ENCODE measurements around the gene VPS11.

Gene VPS11

DNA sequence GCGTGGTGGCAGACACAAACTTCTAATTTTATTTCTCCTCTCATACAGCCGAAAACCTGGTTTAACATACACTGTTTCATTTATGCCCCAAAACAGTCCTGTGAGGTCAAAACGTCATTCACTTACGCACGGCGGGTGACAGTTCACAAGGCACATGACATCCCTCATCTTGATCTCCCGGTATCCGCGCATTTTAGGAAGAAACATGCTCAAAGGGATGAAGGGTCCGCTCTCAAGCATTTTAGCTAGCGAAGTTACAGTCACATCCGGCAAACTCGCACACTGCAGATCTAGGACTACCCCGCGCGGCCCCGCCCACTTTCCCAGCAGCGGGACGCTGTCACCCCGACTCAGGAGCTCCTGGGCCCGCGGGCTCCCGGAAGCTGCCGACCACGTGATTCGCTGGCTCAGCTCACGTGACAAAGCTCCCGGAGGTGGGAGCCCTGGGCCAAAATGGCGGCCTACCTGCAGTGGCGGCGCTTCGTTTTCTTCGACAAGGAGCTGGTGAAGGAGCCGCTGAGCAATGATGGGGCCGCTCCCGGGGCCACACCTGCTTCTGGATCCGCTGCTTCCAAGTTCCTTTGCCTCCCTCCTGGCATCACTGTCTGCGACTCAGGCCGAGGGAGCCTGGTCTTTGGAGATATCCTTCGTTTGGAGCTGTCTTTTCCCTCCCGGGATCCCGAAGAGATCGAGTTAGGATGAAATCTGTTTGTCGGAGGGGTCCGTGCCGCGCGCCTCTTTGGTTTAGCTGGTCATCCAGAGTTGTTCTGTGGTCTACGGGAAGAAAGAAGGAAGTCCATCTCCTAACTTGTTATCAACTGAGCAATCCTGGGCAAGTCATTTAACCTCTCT, at the start of gene VPS11:
VPS11 (plus strand) TSS at position 448 of the 852 bp plus-strand sequence; CDS start at position 454, 6 bp downstream.
- Histone ChIP-seq H3K4me2 (ENCODE audit: low read depth, low read length) (peak within 1 kb of the TSS; percentile 82), H3K9me3 (replicated peaks; ENCODE audit: insufficient read depth, low read length) (no peaks in the 10 kb centered on the region), H3K9ac (ENCODE audit: low read length) (peak within 1 kb of the TSS; percentile 80), H3K4me3 (ENCODE audit: low read length) (peak within 1 kb of the TSS; percentile 95), H4K20me1 (ENCODE audit: insufficient read depth, low read length) (no peaks in the 10 kb centered on the region), H3K79me2 (ENCODE audit: low read length) (peaks cover 52% of the 10 kb centered on the region), H3K27ac (ENCODE audit: low read length) (peak within 1 kb of the TSS; percentile 78), H3K36me3 (replicated peaks; ENCODE audit: insufficient read depth, low read length) (no peaks in the 10 kb centered on the region), H3K4me1 (ENCODE audit: low read length) (peaks cover 13% of the 10 kb centered on the region; the same call in 1 of the 2 replicates), H3K27me3 (replicated peaks; ENCODE audit: insufficient read depth, low read length) (no peaks in the 10 kb centered on the region), H2AFZ (ENCODE audit: low read length) (peak within 1 kb of the TSS; percentile 76), H3K9me2 (replicated peaks; ENCODE audit: insufficient read depth, low read length) (no peaks in the 10 kb centered on the region), H3F3A (ENCODE audit: insufficient read depth, low read length) (peaks cover 7% of the 10 kb centered on the region)
- TF ChIP-seq EZH2 (optimal IDR thresholded peaks at IDR 0.05; ENCODE audit: low read depth, low read length) = no peak
- TF ChIP-seq, protein P1, sequence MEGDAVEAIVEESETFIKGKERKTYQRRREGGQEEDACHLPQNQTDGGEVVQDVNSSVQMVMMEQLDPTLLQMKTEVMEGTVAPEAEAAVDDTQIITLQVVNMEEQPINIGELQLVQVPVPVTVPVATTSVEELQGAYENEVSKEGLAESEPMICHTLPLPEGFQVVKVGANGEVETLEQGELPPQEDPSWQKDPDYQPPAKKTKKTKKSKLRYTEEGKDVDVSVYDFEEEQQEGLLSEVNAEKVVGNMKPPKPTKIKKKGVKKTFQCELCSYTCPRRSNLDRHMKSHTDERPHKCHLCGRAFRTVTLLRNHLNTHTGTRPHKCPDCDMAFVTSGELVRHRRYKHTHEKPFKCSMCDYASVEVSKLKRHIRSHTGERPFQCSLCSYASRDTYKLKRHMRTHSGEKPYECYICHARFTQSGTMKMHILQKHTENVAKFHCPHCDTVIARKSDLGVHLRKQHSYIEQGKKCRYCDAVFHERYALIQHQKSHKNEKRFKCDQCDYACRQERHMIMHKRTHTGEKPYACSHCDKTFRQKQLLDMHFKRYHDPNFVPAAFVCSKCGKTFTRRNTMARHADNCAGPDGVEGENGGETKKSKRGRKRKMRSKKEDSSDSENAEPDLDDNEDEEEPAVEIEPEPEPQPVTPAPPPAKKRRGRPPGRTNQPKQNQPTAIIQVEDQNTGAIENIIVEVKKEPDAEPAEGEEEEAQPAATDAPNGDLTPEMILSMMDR (IDR thresholded peaks at IDR 0.05; ENCODE audit: low read length) = no peak
- TF ChIP-seq EZH2phosphoT487 (IDR thresholded peaks at IDR 0.05; ENCODE audit: low read length) = no peak
- peak; percentile 98 for DNase-seq

DNA sequence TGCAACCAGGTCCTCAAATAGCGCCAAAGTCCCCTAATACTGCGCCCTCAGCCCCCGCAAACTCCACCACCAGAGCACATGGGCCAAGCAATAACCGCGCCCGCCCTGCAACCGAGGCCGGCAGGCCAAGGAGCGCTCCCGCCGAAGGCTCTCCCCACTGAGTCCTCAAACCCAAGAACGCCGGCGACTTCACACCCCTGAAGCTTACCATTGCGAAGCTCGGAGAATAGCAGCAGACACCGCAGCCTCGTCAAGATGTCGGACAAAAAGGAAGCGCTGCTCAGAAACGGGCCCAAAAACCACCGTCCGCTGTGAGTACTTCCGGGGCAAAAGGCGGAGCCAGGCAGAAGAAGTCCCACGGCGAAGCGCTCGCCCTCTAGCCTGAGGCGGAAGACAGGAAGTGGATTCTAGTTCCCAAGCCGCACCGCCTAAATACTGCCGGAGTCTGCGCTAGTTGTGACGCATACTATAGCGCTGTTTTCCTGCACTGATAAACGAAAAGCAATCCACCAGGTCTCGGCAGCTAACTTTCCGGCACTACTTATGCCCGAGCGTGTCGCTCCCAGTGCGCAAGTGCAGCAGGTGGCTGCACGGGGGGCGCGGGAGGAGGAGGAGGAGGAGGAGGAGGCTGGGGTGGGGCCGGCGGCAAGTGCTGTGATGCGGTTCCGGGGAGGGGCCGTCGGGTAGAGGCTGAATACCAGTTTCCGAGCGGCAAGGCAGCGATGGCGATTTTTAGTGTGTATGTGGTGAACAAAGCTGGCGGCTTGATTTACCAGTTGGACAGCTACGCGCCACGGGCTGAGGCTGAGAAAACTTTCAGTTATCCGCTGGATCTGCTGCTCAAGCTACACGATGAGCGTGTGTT, 49.3 kb upstream of the VPS11 start, which contains the start of the genes RPS25 and TRAPPC4:
RPS25 (minus strand) TSS at position 270 of the 865 bp plus-strand sequence; CDS start at position 211, 59 bp downstream.
TRAPPC4 (plus strand) TSS at position 693 of the 865 bp plus-strand sequence; CDS start at position 723, 30 bp downstream.
- Histone ChIP-seq H3K4me1 (ENCODE audit: low read length) (peaks cover 33% of the 10 kb centered on the region), H2AFZ (ENCODE audit: low read length) (peak within 1 kb of the TSS; percentile 67), H3K4me2 (ENCODE audit: low read depth, low read length) (peak within 1 kb of the TSS; percentile 95), H3F3A (ENCODE audit: insufficient read depth, low read length) (peaks cover 70% of the 10 kb centered on the region), H3K4me3 (ENCODE audit: low read length) (peak within 1 kb of the TSS; percentile 97), H3K27ac (ENCODE audit: low read length) (peak within 1 kb of the TSS; percentile 93), H3K9me3 (replicated peaks; ENCODE audit: insufficient read depth, low read length) (no peaks in the 10 kb centered on the region), H4K20me1 (ENCODE audit: insufficient read depth, low read length) (0 out of 2 replicates have a peak, but pooled peaks cover 3% of the 10 kb centered on the region), H3K9ac (ENCODE audit: low read length) (peak within 1 kb of the TSS; percentile 92), H3K9me2 (replicated peaks; ENCODE audit: insufficient read depth, low read length) (no peaks in the 10 kb centered on the region), H3K27me3 (replicated peaks; ENCODE audit: insufficient read depth, low read length) (no peaks in the 10 kb centered on the region), H3K79me2 (ENCODE audit: low read length) (peaks cover 73% of the 10 kb centered on the region), H3K36me3 (replicated peaks; ENCODE audit: insufficient read depth, low read length) (peaks cover 12% of the 10 kb centered on the region)
- peak; percentile 97 for DNase-seq
- TF ChIP-seq, protein P1 (IDR thresholded peaks at IDR 0.05; ENCODE audit: low read length) = no peak
- TF ChIP-seq EZH2 (optimal IDR thresholded peaks at IDR 0.05; ENCODE audit: low read depth, low read length) = no peak
- TF ChIP-seq EZH2phosphoT487 (IDR thresholded peaks at IDR 0.05; ENCODE audit: low read length) = no peak

DNA sequence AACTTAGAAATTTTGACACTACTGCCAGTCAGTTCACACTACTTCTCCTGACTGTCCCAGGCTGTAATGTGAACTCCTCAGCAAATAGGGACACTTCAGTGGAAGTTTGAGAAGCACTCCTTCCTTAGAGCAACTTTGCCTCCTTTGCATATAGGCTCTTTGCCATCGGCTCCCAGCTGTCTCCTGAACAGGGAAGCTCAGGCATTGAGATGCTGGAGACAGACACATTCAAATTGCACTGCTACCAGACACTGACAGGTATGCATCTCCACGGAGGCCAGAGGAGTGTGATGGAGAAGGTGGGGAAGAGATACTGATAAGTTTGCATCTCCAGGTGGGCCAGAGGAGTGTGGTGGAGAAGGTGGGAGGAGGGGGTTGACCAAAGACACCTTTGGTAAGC, 47.6 kb upstream of the VPS11 start:
- Histone ChIP-seq H2AFZ (ENCODE audit: low read length) (no peak overlapping the region), H3K9me2 (replicated peaks; ENCODE audit: insufficient read depth, low read length) (no peaks in the 10 kb centered on the region), H3K9ac (ENCODE audit: low read length) (peak overlapping the region; percentile 92; the same call in 1 of the 2 replicates), H3K79me2 (ENCODE audit: low read length) (peaks cover 88% of the 10 kb centered on the region), H3K4me1 (ENCODE audit: low read length) (peaks cover 50% of the 10 kb centered on the region), H3K27ac (ENCODE audit: low read length) (peak overlapping the region; percentile 93; the same call in 1 of the 2 replicates), H3K4me3 (ENCODE audit: low read length) (peak overlapping the region; percentile 97), H3F3A (ENCODE audit: insufficient read depth, low read length) (peaks cover 67% of the 10 kb centered on the region), H3K4me2 (ENCODE audit: low read depth, low read length) (peak overlapping the region; percentile 95), H3K9me3 (replicated peaks; ENCODE audit: insufficient read depth, low read length) (no peaks in the 10 kb centered on the region), H3K36me3 (replicated peaks; ENCODE audit: insufficient read depth, low read length) (peaks cover 12% of the 10 kb centered on the region), H4K20me1 (ENCODE audit: insufficient read depth, low read length) (0 out of 2 replicates have a peak, but pooled peaks cover 3% of the 10 kb centered on the region), H3K27me3 (replicated peaks; ENCODE audit: insufficient read depth, low read length) (no peaks in the 10 kb centered on the region)
- DNase-seq = no peak
- TF ChIP-seq, protein P1 (IDR thresholded peaks at IDR 0.05; ENCODE audit: low read length) = no peak
- TF ChIP-seq EZH2 (optimal IDR thresholded peaks at IDR 0.05; ENCODE audit: low read depth, low read length) (no peak), EZH2phosphoT487 (IDR thresholded peaks at IDR 0.05; ENCODE audit: low read length) (no peak)

Measured in MM.1S (cell line).